Activated CD8-positive, alpha-beta memory T cell treated with anti-CD3 and anti-CD28 coated beads, Interleukin-2, amount 50 U/mL, for 1 hour (primary cell): Measurements from ENCODE around the gene GAL3ST2.
"Not testable (repeated sequence)": the region's sequence is repeated elsewhere in the genome, so short reads cannot be mapped to it uniquely, and the experiment has no call there.

Source experiments
- DNase-seq: peaks from one replicate; pipeline ENCODE4 v3.0.0-alpha.2; 2020; ENCODE audit errors: extremely low read depth

Gene GAL3ST2

DNA sequence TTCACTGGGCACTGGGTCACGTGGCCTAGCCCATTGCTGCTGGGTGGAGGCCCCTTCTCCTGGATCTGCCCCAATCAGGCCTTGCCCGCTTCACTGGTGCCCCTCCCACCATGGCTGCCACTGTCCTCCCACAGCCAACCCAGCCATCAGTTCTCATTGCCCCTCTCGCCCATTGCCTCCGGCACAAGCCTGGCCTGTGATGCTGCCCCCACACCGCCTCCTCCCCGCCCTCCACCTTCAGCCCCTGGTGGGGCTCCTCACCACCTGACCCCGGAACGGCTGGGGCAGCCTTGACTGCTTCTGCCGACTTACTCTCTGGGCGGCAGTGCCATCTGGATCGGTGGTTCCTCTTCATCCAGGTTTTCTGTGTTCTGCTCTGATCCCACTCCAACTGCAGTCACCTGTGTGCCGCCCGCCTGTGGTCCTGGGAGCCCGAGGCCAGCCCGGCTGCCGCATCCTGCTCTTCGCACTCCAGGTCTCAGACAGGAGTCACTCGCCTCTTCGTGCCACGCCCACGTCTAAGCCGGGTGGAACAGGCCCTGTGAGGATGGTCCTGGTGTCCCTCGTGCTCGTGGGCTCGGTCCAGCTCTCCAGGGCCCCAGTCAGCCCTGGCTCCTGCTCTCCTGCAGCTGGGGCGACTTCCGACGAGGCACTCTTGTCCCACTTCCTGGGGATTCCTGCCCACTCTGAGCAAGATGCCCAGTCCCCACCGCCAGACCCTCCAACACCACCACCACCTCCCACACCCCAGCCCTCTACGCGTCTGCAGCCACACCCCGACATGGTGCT lies 28.0 kb upstream of the GAL3ST2 start:
- no peak for DNase-seq

DNA sequence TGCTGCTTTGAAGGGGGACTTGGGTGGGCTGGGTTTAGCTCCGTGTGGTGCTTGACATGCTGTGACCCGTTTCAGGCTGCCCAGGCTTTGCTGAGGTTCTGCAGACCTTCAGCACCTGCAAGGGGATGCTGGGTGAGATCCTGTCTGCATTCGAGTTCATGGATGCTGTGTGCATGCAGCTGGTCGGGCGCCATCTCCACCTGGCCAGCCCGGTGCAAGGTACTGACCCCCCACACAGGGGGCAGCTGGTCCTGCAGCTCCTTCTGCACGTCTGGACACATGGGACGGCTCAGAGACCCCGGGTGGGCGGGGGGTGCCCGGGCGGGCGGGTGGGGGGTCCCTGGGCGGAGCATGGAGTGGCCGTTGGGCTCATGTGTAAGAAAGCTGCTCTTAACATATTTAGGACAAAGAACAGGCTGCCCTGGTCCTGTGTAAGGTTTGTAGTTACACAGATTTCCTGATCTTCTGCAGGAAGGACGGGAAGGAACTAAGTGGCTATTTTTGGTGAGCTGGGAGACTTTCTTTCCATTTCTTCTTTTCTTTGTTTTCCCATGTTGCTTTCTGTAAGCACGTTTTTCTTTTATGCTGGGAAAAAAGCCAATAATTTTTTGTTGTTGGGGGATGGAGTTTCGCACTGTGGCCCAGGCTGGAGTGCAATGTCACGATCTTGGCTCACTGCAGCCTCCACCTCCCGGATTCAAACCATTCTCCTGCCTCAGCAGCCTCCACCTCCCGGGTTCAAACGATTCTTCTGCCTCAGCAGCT lies 26.4 kb upstream of the GAL3ST2 start:
- no peak for DNase-seq

DNA sequence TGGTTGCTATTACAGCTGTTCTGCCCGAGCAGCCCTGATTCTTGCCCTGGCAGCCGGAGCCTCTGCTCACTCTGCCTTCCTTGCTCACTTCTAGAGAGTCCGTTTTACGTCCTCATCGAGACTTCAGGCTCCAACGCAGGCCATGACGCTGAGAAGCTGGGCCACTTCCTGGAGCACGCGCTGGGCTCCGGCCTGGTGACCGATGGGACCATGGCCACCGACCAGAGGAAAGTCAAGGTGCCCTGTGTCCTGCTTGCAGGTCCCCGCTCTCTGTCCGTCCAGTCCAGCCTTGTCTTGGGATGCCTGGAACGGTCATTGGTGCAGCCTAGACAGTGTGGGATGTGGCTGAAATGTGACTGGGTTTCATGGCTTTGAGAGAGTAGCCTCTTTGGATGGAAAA lies 25.5 kb upstream of the GAL3ST2 start:
- DNase-seq, result no peak

DNA sequence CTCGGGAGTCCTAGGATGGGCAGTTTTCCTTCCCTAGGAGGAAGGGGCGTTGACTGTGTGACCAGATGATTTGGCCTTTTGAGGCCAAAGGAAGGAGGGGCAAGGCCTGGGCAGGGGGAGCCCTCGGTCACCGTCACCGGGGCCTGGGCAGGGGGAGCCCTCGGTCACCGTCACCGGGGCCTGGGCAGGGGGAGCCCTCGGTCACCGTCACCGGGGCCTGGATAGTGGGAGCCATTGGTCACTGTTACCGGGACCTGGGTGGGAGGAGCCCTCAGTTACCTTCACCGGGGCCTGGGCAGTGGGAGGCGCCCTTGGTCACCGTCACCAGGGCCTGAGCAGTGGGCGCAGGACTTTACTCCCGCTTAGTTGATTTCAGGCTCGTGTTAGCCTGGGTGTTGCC lies 24.8 kb upstream of the GAL3ST2 start:
- DNase-seq, result no peak

DNA sequence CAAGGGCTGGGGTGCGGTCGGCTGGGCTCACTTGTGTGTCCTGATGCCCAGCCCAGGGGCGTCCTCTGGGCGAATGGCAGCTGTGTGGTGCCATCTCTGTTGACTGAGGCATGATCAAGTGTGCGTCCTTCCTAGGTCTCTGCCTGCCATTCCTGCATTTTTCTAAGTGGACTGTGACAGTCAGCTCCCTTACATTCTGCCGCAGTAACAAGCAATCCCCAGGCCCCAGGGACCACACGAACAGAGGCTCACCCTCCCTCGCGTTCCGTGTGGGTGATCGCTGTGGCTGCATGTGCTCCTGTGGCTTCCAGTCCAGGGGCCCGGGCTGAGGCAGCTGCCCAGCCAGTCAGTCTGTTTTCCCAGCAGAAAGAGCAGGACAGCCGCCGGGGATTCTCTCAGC lies 24.4 kb upstream of the GAL3ST2 start:
- no peak for DNase-seq

DNA sequence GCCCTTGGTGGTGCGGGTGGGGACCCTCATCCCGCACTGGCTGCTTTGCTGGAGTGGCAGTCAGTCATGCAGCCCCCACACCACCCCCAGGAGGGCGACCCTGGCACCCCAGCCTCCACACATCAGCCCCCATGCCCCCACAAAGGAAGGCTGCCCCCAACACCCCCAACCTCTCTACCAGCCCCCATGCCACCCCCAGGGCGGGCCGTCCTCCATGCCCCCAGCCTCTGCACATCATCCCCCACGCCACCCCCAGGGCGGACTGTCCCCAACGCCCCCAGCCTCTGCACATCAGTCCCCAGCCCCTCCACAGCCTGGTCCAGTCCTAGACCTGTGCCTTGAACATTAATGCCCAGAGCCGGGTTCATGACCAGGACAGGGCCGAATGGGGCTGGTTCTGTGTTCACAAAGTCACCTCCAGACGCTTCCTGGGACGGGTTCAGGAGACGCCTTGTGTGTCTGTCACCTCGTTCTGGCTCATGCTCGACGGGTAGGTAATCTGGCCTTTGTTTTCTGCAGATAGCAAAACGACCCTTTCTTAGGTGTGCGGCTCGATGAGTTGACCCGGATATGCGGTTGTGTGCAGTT lies 23.8 kb upstream of the GAL3ST2 start:
- no peak for DNase-seq

DNA sequence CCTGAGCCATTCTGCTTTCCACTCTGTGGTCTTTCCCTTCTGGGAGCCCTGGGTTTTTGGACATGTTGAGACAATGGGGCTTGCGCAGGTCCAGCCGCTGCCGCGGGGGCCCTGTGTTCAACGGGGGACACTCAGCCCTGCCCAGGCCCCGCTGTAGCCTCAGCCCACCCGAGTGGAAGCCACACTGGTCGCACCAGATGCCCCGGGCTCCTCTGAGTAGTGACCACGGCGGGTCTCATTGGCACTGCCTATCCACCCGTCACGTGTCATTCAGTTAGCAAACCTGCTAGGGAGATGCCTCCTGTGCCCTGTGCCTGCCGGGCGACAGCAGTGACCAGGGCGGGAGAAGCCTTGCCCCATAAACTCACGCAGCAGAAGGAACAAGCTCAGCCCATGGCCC lies 23.1 kb upstream of the GAL3ST2 start:
- DNase-seq, result no peak

DNA sequence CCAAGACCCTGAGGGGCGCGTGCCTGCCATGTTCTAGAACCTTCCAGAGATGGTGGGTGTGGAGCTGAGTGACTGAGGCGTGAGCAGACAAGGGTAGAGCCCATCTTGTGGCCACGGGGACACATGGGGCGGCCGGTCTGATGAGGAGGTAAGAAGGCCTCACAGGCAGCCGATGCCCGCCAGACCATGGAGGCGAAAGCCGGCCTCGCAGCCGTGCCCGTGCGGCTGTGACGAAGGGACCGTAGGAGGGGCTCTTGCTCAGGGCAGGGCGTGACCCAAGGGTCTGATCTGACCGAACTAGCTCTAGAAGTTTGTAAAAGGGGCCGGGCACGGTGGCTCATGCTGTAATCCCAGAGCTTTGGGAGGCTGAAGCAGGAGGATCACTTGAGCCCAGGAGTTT lies 22.6 kb upstream of the GAL3ST2 start:
- DNase-seq, result no peak

DNA sequence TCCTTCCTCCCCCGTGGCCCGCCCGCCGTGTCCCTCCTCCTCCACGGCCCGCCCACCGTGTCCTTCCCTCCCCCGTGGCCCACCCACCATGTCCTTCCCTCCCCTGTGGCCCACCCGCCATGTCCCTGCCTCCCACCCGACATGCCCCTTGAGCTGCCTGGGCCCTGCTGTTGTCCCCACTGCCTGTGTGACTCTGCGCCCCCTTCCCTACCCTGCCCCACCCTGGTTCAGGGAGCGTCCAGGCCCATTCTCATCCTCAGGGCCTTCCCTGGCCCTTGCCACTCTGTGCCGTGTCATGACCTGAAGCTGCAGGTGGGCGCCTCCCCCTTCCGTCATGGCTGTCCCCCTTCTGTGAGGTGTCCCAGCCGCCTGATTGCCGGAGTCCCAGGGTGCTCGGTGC lies 21.5 kb upstream of the GAL3ST2 start:
- DNase-seq, result no peak

DNA sequence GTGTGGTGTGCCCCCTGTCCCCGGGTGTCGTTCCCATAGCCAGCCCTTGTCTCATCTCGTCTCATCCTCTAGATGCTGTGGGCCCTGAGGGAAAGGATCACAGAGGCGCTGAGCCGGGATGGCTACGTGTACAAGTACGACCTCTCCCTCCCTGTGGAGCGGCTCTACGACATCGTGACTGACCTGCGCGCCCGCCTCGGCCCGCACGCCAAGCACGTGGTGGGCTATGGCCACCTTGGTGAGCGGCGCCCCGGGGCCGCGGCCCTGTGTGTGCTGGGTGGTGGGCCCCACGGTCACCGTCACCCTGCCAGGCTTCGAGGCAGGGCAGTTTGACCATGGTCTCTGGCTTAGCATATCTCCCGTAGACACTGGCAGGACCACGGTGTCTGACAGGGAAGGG lies 20.8 kb upstream of the GAL3ST2 start:
- DNase-seq, result no peak

DNA sequence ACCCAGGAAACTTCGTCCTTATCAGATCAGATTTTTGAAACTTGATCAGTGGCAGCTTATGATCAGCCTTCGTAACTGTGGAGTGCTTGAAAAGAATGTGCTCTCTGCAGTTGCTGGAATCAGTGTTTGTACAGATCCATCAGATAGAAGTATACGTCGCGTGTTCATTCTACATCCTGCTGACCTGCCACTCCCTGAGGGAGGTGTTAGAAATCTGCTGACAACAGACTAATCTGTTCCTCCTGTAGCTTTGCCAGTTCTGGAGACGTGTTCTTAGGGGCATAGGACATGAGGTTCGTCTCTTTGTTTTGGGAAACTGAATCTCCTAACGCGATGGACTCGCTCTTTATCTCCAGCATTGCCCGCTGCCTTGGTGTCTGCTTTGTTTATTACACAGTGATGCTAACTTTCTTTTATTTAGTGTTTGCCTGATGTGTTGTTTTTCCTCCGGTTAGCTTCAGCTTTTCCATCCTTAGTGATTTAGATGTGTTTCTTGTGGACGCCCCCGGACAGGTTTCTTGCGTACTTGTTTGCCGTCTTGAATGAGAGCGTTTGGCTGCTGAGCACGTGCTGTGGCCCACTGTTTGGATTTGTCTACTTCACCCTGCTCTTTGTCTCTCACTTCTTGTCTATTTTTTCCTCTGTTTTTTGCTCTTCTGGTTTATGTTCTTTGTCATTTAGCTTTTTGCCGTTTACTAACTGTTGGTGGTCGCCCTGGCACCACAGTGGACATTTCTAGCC lies 17.4 kb upstream of the GAL3ST2 start:
- no peak for DNase-seq

DNA sequence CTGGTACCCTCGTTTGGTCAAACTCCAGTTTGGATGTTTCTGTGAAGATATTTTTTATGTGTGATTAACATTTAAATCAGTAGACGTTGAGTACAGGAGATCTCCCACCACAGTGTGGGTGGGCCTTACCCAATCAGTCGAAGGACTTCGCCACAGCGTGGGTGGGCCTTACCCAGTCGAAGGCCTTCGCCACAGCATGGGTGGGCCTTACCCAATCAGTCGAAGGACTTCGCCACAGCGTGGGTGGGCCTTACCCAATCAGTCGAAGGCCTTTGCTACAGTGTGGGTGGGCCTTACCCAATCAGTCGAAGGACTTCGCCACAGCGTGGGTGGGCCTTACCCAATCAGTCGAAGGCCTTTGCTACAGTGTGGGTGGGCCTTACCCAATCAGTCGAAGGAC lies 16.7 kb upstream of the GAL3ST2 start:
- DNase-seq, result not testable (repeated sequence)

DNA sequence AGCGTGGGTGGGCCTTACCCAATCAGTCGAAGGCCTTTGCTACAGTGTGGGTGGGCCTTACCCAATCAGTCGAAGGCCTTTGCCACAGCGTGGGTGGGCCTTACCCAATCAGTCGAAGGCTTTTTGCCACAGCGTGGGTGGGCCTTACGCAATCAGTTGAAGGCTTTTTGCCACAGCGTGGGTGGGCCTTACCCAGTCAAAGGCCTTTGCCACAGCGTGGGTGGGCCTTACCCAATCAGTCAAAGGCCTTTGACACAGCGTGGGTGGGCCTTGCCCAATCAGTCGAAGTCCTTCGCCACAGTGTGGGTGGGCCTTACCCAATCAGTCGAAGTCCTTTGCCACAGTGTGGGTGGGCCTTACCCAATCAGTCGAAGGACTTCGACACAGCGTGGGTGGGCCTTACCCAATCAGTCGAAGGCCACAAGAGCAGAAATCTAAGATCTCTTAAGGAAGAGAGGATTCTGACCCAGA lies 16.3 kb upstream of the GAL3ST2 start:
- DNase-seq, result no peak

DNA sequence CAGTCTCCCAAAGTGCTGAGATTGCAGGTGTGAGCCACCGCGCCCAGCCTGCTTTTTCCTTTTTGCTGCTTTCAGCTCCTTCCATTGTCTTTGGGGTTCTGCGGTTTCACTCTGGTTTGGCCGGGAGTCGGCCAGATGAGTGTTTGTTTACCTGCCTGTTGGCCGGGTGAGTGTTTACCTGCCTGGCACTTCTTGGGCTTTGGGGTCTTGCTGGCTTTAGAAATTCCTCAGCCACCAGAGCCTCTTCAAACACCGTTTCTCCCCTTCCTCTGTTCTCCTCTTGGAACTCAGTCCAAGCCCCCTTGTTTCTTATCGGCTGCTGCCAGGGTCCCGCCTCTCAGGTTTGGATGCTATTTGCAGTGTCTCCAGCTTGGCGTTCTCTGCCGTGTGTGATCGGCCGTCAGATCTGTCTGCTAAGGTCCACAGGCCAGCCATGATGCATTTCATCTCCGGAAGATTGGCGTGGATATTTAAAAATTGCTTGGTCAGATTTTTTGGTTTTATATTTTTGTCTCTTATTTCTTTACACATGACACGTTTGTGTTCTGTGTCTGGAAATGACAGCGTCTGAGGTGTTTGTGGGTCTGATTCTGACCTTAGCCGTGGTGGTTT lies 14.2 kb upstream of the GAL3ST2 start:
- DNase-seq, result no peak

DNA sequence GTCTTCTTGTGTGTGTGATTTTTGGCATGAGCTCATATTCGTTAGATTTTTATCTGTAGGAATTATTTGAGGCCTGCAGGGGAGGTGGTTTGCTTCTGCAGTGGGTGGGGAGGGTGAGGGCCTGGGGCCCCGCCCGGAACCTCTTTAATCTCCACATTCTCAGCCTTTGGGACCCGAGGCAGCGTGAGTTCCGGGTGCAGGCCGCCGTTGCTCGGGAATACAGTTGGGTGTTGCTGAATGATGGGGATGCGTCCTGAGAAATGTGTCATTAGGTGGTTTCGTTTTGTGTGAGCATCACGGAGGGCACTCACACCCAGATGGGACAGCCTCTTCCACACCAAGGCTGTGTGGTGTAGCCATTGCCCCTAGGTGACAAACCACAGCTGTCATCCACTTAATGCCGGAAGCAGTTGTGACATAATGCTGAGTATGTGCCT lies 13.7 kb upstream of the GAL3ST2 start:
- DNase-seq, result peak; percentile 57

DNA sequence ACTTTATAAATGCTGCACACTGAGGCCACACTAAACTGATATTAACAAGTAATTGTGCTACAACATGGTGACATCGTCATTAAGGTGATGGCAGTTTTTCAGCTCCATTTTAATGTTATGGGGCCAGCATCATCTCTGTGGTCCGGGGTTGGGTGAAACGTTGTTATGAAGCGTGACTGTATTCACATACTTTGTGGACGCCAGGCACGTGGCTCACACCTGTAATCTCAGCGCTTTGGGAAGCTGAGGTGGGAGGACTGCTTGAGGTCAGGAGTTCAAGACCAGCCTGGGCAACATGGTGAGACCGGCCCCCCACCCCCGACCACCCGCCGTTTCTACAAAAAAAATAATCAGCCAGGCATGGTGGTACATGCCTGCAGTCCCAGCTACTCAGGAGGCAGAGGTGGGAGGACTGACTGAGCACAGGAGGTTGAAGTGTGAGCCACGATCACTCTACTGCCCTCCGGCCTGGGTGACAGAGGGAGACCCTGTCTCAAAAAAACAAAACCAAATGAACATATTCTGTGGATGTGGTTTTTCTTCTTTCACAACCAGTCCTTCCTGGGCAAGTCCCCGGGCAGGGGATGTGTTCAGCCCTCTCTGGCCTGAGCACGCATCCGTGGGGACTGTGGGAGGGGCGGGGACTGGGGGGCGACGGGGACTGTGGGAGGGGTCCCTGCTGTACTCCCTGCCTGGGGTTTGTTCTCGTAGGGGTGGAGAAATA lies 12.9 kb upstream of the GAL3ST2 start:
- DNase-seq, result no peak

DNA sequence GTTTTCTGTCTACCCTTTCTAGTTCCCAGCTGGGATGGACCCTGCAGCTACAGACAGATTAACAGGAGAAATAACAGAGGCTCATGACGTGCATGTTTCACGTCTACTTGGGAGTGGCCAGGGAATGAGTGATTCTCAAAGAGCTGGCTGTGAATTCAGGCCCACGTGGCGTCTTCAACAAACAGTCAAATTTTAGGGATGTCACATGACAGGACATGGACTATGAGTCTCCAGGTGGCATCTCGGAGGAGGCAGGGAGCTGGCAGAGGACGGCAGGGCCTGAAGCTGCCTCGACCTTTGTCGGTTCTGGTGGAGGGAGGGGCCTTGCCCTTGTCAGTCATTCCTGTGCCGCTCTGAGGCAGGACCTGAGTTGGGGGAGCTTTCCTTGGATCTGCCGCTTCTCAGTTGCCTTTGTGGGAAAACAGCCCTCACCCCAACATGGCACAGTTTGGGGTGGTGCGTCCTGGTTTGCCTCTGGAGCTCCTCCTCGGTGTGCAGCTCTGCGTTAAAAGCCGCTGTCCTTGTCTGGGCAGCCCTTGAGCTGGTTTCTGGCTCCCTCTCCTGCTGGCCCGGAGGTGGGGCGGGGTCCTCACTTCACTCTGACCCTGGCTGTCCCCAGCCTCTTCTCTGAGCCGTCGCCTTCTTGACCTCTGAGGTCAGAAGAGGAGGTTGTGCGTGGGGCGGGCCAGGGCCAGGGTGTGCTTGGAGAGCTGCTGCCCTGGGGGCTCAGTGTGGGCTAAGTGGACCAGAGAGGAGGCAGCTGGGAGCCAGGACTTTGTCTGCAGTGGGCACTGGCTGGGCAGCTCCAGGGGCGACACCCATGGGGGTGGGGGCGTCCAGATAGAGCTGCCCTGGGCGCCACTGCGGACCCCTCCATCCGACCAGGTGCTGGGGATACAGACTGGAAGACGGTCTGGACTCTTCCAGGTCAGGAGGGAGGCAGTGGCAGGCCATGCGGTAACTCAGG lies 12.1 kb upstream of the GAL3ST2 start:
- DNase-seq, result no peak

DNA sequence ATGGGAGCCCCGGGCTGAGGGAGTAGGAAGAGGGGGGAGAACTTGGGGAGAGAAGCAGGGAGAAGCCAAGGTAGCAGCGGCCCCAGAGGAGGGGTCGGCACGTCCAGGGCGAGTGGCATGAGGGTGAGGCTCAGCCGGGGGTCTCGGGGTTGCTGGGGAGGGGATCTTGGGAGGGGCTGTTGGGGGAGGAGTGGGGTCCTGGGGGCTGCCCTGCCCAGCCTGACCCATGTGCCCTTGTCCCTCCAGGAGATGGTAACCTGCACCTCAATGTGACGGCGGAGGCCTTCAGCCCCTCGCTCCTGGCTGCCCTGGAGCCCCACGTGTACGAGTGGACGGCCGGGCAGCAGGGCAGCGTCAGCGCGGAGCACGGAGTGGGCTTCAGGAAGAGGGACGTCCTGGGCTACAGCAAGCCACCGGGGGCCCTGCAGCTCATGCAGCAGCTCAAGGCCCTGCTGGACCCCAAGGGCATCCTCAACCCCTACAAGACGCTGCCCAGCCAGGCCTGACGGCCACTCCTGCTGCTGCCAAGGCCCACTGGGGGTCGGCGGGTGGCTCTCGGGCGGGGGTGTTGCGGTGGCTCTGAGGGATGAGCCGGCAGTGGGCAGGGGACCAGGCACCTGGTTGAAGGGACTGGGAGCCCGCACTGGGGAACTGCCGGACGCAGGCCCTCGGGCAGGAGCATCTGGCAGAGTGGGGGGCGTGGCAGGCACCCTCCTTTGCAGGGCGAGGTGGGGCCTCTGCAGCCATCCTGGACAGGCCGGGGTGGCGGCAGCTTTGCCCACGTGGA lies 9.0 kb upstream of the GAL3ST2 start:
- DNase-seq, result no peak

DNA sequence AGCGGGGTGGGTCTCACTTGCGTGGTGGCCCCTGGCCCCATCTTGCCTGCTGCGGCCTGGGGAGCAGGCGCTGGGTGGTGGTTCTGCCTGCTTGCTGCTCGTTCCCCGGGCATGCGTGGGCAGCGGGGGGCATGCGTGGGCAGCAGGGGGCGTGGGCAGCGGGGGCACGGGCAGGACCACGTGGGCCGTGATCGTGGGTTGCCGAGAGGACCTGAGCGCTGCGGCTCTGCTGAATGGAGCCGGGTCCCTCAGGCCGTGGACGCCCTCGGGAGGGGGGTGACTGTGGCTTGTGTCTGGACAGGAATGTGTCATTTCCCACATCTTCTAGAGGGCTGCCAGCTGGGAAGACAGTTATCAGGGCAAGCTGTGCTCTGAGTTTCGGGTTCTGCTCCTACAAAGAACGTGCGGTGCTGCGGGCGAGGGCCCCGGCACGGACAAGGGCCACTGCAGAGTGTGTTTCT lies 8.3 kb upstream of the GAL3ST2 start:
- DNase-seq, result no peak
